CD4-positive, alpha-beta T cell (primary cell): ENCODE results near the gene CRYBB1. TPM values are rescaled to one million over a fixed set of nuclear protein-coding genes. Genes with fewer than 3 reads are reported as not detected.

Source experiments
- ATAC-seq: fragments of 200-7000 bp; cut with Tn5 transposase; one replicate; pipeline ENCODE4 v1.10.0; 2022; ENCODE audit warnings: mild to moderate bottlenecking; ENCODE audit not compliant: poor library complexity
- CTCF ChIA-PET: fragments of 350-600 bp; sonication (Branson Sonifier 250); formaldehyde crosslinking; loops from one replicate; lab custom pipeline; 2021; ENCODE audit warnings: antibody characterized with exemption, inconsistent platforms; lab: Charles Lee
- POLR2A ChIA-PET: fragments of 350-600 bp; sonication (Branson Sonifier 250); formaldehyde crosslinking; loops from one replicate; lab custom pipeline; 2021; ENCODE audit warnings: antibody characterized with exemption, inconsistent platforms; lab: Charles Lee
- DNase-seq, 14 experiments: peaks; one replicate each; pipeline ENCODE4 v3.0.0-alpha.2; 2013 to 2020; ENCODE audit warnings: mixed read lengths in 2 of 14
- H3K27ac ChIP-seq, 2 donors: one replicate each; pipeline versions ENCODE4 v1.5.1 to v1.7.0; 2013; ENCODE audit warnings: low read length in 2 of 2, low read depth in 1 of 2, mild to moderate bottlenecking in 1 of 2
- H3K27me3 ChIP-seq, 2 experiments: 1 replicate in 1 of 2; 2 replicates in 1 of 2; pipeline versions ENCODE4 v1.6.1 to v1.7.0; 2013; ENCODE audit warnings: low read length in 2 of 2, control low read depth in 1 of 2, mild to moderate bottlenecking in 1 of 2, moderate library complexity in 1 of 2; ENCODE audit not compliant: insufficient read depth in 2 of 2, control insufficient read depth in 1 of 2
- H3K36me3 ChIP-seq: one replicate; pipeline ENCODE4 v1.6.1; 2013; ENCODE audit warnings: low read length, control low read depth; ENCODE audit not compliant: insufficient read depth
- H3K4me1 ChIP-seq: one replicate; pipeline ENCODE4 v1.6.1; 2013; ENCODE audit warnings: low read length, control low read depth; ENCODE audit not compliant: insufficient read depth
- H3K4me3 ChIP-seq: one replicate; pipeline ENCODE4 v1.5.1; 2013; ENCODE audit warnings: mild to moderate bottlenecking, low read length, moderate library complexity
- H3K9me3 ChIP-seq, 2 experiments: 1 replicate in 1 of 2; 2 replicates in 1 of 2; pipeline versions ENCODE4 v1.6.1 to v1.7.0; 2013; ENCODE audit warnings: low read length in 2 of 2, mild to moderate bottlenecking in 2 of 2, control low read depth in 1 of 2, moderate library complexity in 1 of 2; ENCODE audit not compliant: control insufficient read depth in 1 of 2, insufficient read depth in 1 of 2
- H3K27ac Mint-ChIP-seq: one replicate; pipeline ENCODE4 v1.8.0; 2020; ENCODE audit warnings: mixed read lengths
- H3K27me3 Mint-ChIP-seq: one replicate; pipeline ENCODE4 v1.8.0; 2021; ENCODE audit warnings: mixed read lengths
- H3K36me3 Mint-ChIP-seq: one replicate; pipeline ENCODE4 v1.8.0; 2021; ENCODE audit warnings: low read depth, mixed read lengths
- H3K4me1 Mint-ChIP-seq: one replicate; pipeline ENCODE4 v1.8.0; 2021; ENCODE audit warnings: low read depth, mixed read lengths
- H3K4me3 Mint-ChIP-seq: one replicate; pipeline ENCODE4 v1.8.0; 2020; ENCODE audit warnings: mild to moderate bottlenecking, mixed read lengths
- H3K9me3 Mint-ChIP-seq: one replicate; pipeline ENCODE4 v1.8.0; 2020; ENCODE audit warnings: mixed read lengths
- CTCF ChIP-seq: fragments of 200-600 bp; IDR thresholded peaks from one replicate; pipeline ENCODE4 v1.8.0; 2022; ENCODE audit warnings: antibody characterized with exemption, mild to moderate bottlenecking
- intact Hi-C, 2 experiments: fragments of 100-400 bp; cut with DNase I in 1 of 2; cut with micrococcal nuclease in 1 of 2; formaldehyde crosslinking; loops; one replicate each; pipeline versions ENCODE4 v1.15.1 to v1.9.0; 2023 to 2025; cut with DNase I, micrococcal nuclease
- total RNA-seq, 174 experiments: library from RNA in 2 of 174; stranded (reverse) in 2 of 174; gene quantifications; one replicate each; pipeline ENCODE4 v1.2.3 and lab custom pipeline; 2021 to 2026

The CRYBB1 gene
- total RNA-seq, 2 experiments from 2014 or later = not detected

DNA sequence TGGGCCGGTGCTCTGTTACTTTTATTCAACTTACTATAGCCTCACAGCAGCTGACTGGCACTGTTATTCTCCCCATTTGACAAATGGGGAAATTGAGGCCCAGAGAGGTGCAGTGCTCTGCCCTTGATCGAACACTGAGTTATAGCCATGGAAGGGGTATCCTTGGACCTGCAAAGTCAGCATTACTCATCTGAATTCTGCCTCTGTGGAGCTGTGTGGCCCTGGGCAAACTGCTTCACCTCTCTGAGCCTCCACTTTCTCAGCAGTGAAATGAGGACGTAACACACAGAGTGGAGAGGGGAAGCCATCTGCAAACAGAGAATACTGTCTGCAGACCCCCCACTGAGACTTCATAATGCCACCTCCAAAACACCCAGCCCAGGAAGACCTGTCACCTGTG lies 53.2 kb downstream of the CRYBB1 start:
- intact Hi-C loops = no loop called here
- CTCF ChIA-PET = no interaction called here
- no peak overlapping the region for H3K4me3 Mint-ChIP-seq
- Histone ChIP-seq H3K27ac (no peak overlapping the region), H3K27me3 (no peaks in the 10 kb centered on the region), H3K4me3 (no peak overlapping the region), H3K9me3 (no peaks in the 10 kb centered on the region), H3K4me1 (peaks cover 10% of the 10 kb centered on the region), H3K36me3 (peaks cover 14% of the 10 kb centered on the region)
- no peaks in the 10 kb centered on the region for H3K27me3 Mint-ChIP-seq
- H3K4me1 Mint-ChIP-seq = peaks cover 10% of the 10 kb centered on the region
- TF ChIP-seq CTCF = no peak
- H3K27ac Mint-ChIP-seq = no peak overlapping the region
- no peak for ATAC-seq
- no peaks in the 10 kb centered on the region for H3K36me3 Mint-ChIP-seq
- POLR2A ChIA-PET = no interaction called here
- H3K9me3 Mint-ChIP-seq = no peaks in the 10 kb centered on the region
- DNase-seq = no peak

GRCh38 chr22:26564181-26564580 lies 53.6 kb downstream of the CRYBB1 start:
- H3K27ac ChIP-seq = no peak overlapping the region
- TF ChIP-seq CTCF = no peak

DNA sequence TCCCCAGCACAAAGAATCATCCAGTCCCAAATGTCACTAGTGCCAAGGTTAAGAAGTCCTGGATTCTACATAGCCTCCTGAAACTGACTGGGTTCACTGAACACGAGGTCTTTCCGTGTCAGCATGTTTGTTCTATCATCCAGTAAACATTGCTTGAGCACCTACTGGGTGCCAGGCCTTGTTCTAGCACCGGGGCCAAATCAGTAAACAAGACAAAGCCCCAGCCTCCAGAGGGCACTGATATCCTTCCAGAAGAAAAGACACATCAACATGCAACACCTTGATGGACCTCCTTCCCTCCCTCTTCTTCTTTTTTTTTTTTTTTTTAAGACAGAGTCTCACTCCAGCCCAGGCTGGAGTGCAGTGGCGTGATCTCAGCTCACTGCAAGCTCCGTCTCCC lies 54.8 kb downstream of the CRYBB1 start:
- H3K27ac Mint-ChIP-seq = no peak overlapping the region
- CTCF ChIA-PET = no interaction called here
- intact Hi-C loops = no loop called here

More at GRCh38 chr22:26564181-26564580, 53.6 kb downstream of the CRYBB1 start:
- CTCF ChIA-PET = no interaction called here
- peaks cover 10% of the 10 kb centered on the region for H3K4me1 ChIP-seq
- Mint-ChIP-seq H3K9me3 (no peaks in the 10 kb centered on the region), H3K36me3 (no peaks in the 10 kb centered on the region), H3K4me3 (no peak overlapping the region), H3K27ac (no peak overlapping the region), H3K27me3 (no peaks in the 10 kb centered on the region), H3K4me1 (peaks cover 10% of the 10 kb centered on the region)
- no peak overlapping the region for H3K4me3 ChIP-seq
- H3K27me3 ChIP-seq = no peaks in the 10 kb centered on the region
- ATAC-seq = no peak
- no peak for DNase-seq
- H3K36me3 ChIP-seq = peaks cover 14% of the 10 kb centered on the region
- POLR2A ChIA-PET = no interaction called here
- intact Hi-C loops = no loop called here
- no peaks in the 10 kb centered on the region for H3K9me3 ChIP-seq

More for the DNA sequence above, 54.8 kb downstream of the CRYBB1 start:
- peak; percentile 28 for TF ChIP-seq CTCF
- Histone ChIP-seq H3K27me3 (no peaks in the 10 kb centered on the region), H3K9me3 (no peaks in the 10 kb centered on the region), H3K4me1 (peaks cover 10% of the 10 kb centered on the region), H3K36me3 (peaks cover 14% of the 10 kb centered on the region), H3K27ac (no peak overlapping the region), H3K4me3 (no peak overlapping the region)
- peaks cover 6% of the 10 kb centered on the region for H3K4me1 Mint-ChIP-seq
- peak in 4 of 14 experiments; percentile 28 to 46 (median 34) for DNase-seq
- no peaks in the 10 kb centered on the region for H3K36me3 Mint-ChIP-seq
- no peaks in the 10 kb centered on the region for H3K27me3 Mint-ChIP-seq
- no peak overlapping the region for H3K4me3 Mint-ChIP-seq
- no peaks in the 10 kb centered on the region for H3K9me3 Mint-ChIP-seq
- no peak for ATAC-seq
- POLR2A ChIA-PET = no interaction called here
